H9 (cell line): ENCODE results near the gene RAB35. TPM values are rescaled to one million over a fixed set of nuclear protein-coding genes. Genes with fewer than 3 reads are reported as not detected.

Experiments
- DNase-seq: peaks from one replicate; pipeline ENCODE4 v3.0.0-alpha.2; 2017
- H2AFZ ChIP-seq: one replicate; pipeline ENCODE4 v1.6.1; 2013; ENCODE audit warnings: mild to moderate bottlenecking, low read length, control low read depth, moderate library complexity
- H2AK5ac ChIP-seq: 2 replicates; pipeline ENCODE4 v1.6.1; 2013; ENCODE audit warnings: low read length, control low read depth, mixed read lengths; ENCODE audit not compliant: insufficient read length
- H2BK120ac ChIP-seq: one replicate; pipeline ENCODE4 v1.6.1; 2013; ENCODE audit warnings: low read depth, mild to moderate bottlenecking, low read length, control low read depth, inconsistent platforms; ENCODE audit not compliant: poor library complexity, severe bottlenecking
- H2BK12ac ChIP-seq: 2 replicates; pipeline ENCODE4 v1.6.1; 2013; ENCODE audit warnings: low read length, control low read depth, mixed read lengths, low read depth; ENCODE audit not compliant: insufficient read length
- H2BK15ac ChIP-seq: 2 replicates; pipeline ENCODE4 v1.6.1; 2013; ENCODE audit warnings: low read depth, low read length, control low read depth
- H2BK20ac ChIP-seq: one replicate; pipeline ENCODE4 v1.6.1; 2013; ENCODE audit warnings: low read depth, mild to moderate bottlenecking, low read length, control low read depth, inconsistent platforms; ENCODE audit not compliant: poor library complexity, severe bottlenecking
- H2BK5ac ChIP-seq: 2 replicates; pipeline ENCODE4 v1.6.1; 2013; ENCODE audit warnings: low read length, control low read depth, mixed read lengths; ENCODE audit not compliant: insufficient read length
- H3K14ac ChIP-seq: 2 replicates; pipeline ENCODE4 v1.6.1; 2013; ENCODE audit warnings: low read length, control low read depth; ENCODE audit not compliant: insufficient read depth
- H3K18ac ChIP-seq: 2 replicates; pipeline ENCODE4 v1.6.1; 2013; ENCODE audit warnings: low read depth, mild to moderate bottlenecking, mixed read lengths, low read length, control low read depth; ENCODE audit not compliant: insufficient read length
- H3K23ac ChIP-seq: 2 replicates; pipeline ENCODE4 v1.6.1; 2013; ENCODE audit warnings: low read length, control low read depth, mixed read lengths, low read depth; ENCODE audit not compliant: insufficient read length
- H3K23me2 ChIP-seq: 2 replicates; pipeline ENCODE4 v1.6.1; 2013; ENCODE audit warnings: low read depth, mild to moderate bottlenecking, mixed read lengths, low read length, control low read depth; ENCODE audit not compliant: insufficient read length, poor library complexity, severe bottlenecking
- H3K27ac ChIP-seq: 2 replicates; pipeline ENCODE4 v1.5.1; 2013; ENCODE audit warnings: low read length, control low read depth, mixed read lengths, low read depth; ENCODE audit not compliant: insufficient read length
- H3K27me3 ChIP-seq: 2 replicates; pipeline ENCODE4 v1.6.1; 2013; ENCODE audit warnings: low read length, control low read depth, inconsistent platforms; ENCODE audit not compliant: insufficient read depth
- H3K4ac ChIP-seq: 2 replicates; pipeline ENCODE4 v1.6.1; 2013; ENCODE audit warnings: low read depth, mild to moderate bottlenecking, control low read depth, inconsistent platforms, low read length, moderate library complexity
- H3K4me1 ChIP-seq: 2 replicates; pipeline ENCODE4 v1.6.1; 2013; ENCODE audit warnings: low read length, control low read depth, inconsistent platforms; ENCODE audit not compliant: insufficient read depth
- H3K4me2 ChIP-seq: 2 replicates; pipeline ENCODE4 v1.6.1; 2013; ENCODE audit warnings: low read length, control low read depth, mixed read lengths; ENCODE audit not compliant: insufficient read length, insufficient read depth
- H3K56ac ChIP-seq: 2 replicates; pipeline ENCODE4 v1.6.1; 2013; ENCODE audit warnings: low read depth, mild to moderate bottlenecking, mixed read lengths, low read length, control low read depth; ENCODE audit not compliant: insufficient read length
- H3K79me1 ChIP-seq: 2 replicates; pipeline ENCODE4 v1.6.1; 2013; ENCODE audit warnings: low read depth, mild to moderate bottlenecking, moderate library complexity, low read length, control low read depth, inconsistent platforms; ENCODE audit not compliant: insufficient read depth, poor library complexity, severe bottlenecking
- H3K79me2 ChIP-seq: 2 replicates; pipeline ENCODE4 v1.6.1; 2013; ENCODE audit warnings: low read length, control low read depth, inconsistent platforms; ENCODE audit not compliant: insufficient read depth
- H3K9ac ChIP-seq: 2 replicates; pipeline ENCODE4 v1.6.1; 2013; ENCODE audit warnings: low read length, control low read depth, mixed read lengths; ENCODE audit not compliant: insufficient read length; ENCODE audit errors: extremely low read depth
- H3K9me3 ChIP-seq: one replicate; pipeline ENCODE4 v1.6.1; 2013; ENCODE audit warnings: low read depth, low read length, inconsistent platforms; ENCODE audit not compliant: control insufficient read depth
- H3T11ph ChIP-seq: one replicate; pipeline ENCODE4 v1.6.1; 2013; ENCODE audit warnings: mild to moderate bottlenecking, low read length, control low read depth, inconsistent platforms
- H4K20me1 ChIP-seq: one replicate; pipeline ENCODE4 v1.6.1; 2013; ENCODE audit not compliant: control insufficient read depth, insufficient read length, insufficient read depth
- H4K5ac ChIP-seq: 2 replicates; pipeline ENCODE4 v1.6.1; 2013; ENCODE audit warnings: low read depth, mild to moderate bottlenecking, mixed read lengths, low read length, control low read depth; ENCODE audit not compliant: insufficient read length
- H4K8ac ChIP-seq: replicated peaks from 2 replicates; pipeline ENCODE4 v1.6.1; 2013; ENCODE audit warnings: low read length, control low read depth, mixed read lengths, low read depth; ENCODE audit not compliant: insufficient read length
- H4K91ac ChIP-seq: 2 replicates; pipeline ENCODE4 v1.6.1; 2013; ENCODE audit warnings: low read depth, mild to moderate bottlenecking, moderate library complexity, mixed read lengths, low read length, control low read depth; ENCODE audit not compliant: insufficient read length
- H3K27ac Mint-ChIP-seq, 3 experiments: 2 replicates in 2 of 3; 3 replicates in 1 of 3; pipeline ENCODE4 v1.8.0; 2020 to 2021; ENCODE audit warnings: mixed read lengths in 3 of 3, mild to moderate bottlenecking in 1 of 3, moderate library complexity in 1 of 3
- H3K27me3 Mint-ChIP-seq: 2 replicates; pipeline ENCODE4 v1.8.0; 2021; ENCODE audit warnings: low read depth, mild to moderate bottlenecking, moderate library complexity, mixed read lengths
- H3K36me3 Mint-ChIP-seq, 3 experiments: 2 replicates in 2 of 3; 3 replicates in 1 of 3; pipeline ENCODE4 v1.8.0; 2020 to 2021; ENCODE audit warnings: low read depth in 3 of 3, mixed read lengths in 3 of 3; ENCODE audit not compliant: insufficient read depth in 1 of 3
- H3K4me1 Mint-ChIP-seq, 2 experiments: 2 replicates each; pipeline ENCODE4 v1.8.0; 2020; ENCODE audit warnings: mixed read lengths in 2 of 2
- H3K4me3 Mint-ChIP-seq, 2 experiments: 2 replicates in 1 of 2; 3 replicates in 1 of 2; pipeline ENCODE4 v1.8.0; 2020 to 2021; ENCODE audit warnings: mild to moderate bottlenecking in 2 of 2, mixed read lengths in 2 of 2, moderate library complexity in 1 of 2
- H3K9me3 Mint-ChIP-seq, 2 experiments: 2 replicates in 1 of 2; 3 replicates in 1 of 2; pipeline ENCODE4 v1.8.0; 2020; ENCODE audit warnings: mild to moderate bottlenecking in 2 of 2, mixed read lengths in 2 of 2, moderate library complexity in 1 of 2
- CTCF ChIP-seq: fragments of 200-600 bp; sonication (generic); conservative IDR thresholded peaks from 3 replicates; pipeline ENCODE4 v1.8.0; 2021; ENCODE audit warnings: antibody characterized with exemption, mild to moderate bottlenecking
- WGBS: extraction: QIAGEN DNeasy Blood & Tissue Kit; methylation state at CpG from one replicate; pipeline ENCODE4 v1.1.7; 2013; ENCODE audit warnings: missing lambda C conversion rate, low lambda C conversion rate, mixed read lengths; ENCODE audit not compliant: insufficient read length; ENCODE audit errors: extremely low coverage; 5-methylcytosine and 5-hydroxymethylcytosine counted together
- total RNA-seq: library from RNA; stranded (reverse); gene quantifications from 2 replicates; pipeline ENCODE4 v1.2.1, GENCODE V29; 2021

The RAB35 gene
- total RNA-seq, 1 experiment from 2014 or later, result 60.0 TPM

GRCh38 chr12:120141336-120141735 is 24.8 kb upstream of the RAB35 start:
- Histone ChIP-seq H2AFZ (no peak overlapping the region), H3K23ac (no peak overlapping the region), H2BK120ac (no peak overlapping the region), H3K23me2 (no peaks in the 10 kb centered on the region), H2BK15ac (no peak overlapping the region), H2BK12ac (no peak overlapping the region), H4K8ac (no peak overlapping the region), H3K4ac (no peak overlapping the region), H3K27me3 (no peaks in the 10 kb centered on the region), H3K27ac (no peak overlapping the region), H2BK20ac (no peak overlapping the region), H3K18ac (no peak overlapping the region), H4K20me1 (no peaks in the 10 kb centered on the region), H2BK5ac (no peak overlapping the region), H3K4me1 (no peaks in the 10 kb centered on the region), H3K4me2 (no peak overlapping the region), H3K56ac (no peak overlapping the region), H3K79me2 (no peaks in the 10 kb centered on the region), H4K91ac (no peak overlapping the region), H2AK5ac (no peak overlapping the region), H3K79me1 (no peaks in the 10 kb centered on the region), H4K5ac (no peak overlapping the region), H3K9me3 (no peaks in the 10 kb centered on the region), H3K14ac (no peak overlapping the region), H3K9ac (no peak overlapping the region), H3T11ph (no peak overlapping the region)
- Mint-ChIP-seq H3K27ac (no peak overlapping the region), H3K36me3 (peaks cover 67 to 90% (median 89%) of the 10 kb centered on the region in 3 experiments; a peak in 6 of 7 replicates), H3K9me3 (no peaks in the 10 kb centered on the region), H3K4me3 (no peak overlapping the region), H3K27me3 (no peaks in the 10 kb centered on the region), H3K4me1 (no peaks in the 10 kb centered on the region)
- no CpG with 5 or more reads among the region's 6 CpGs for WGBS
- DNase-seq, result no peak
- no peak for TF ChIP-seq CTCF
